Astrocyte of the cerebellum (primary cell): ENCODE measurements around the gene SRGAP2C.
"Not testable (repeated sequence)": the region's sequence is repeated elsewhere in the genome, so short reads cannot be mapped to it uniquely, and the experiment has no call there.

Experiments used
- DNase-seq: peaks from one replicate; pipeline ENCODE4 v3.0.0-alpha.2; 2011; ENCODE audit warnings: low read depth
- H3K4me3 ChIP-seq: 2 replicates; pipeline ENCODE4 v1.5.1; 2011; ENCODE audit warnings: mild to moderate bottlenecking, low read depth, low read length, moderate library complexity
- in situ Hi-C: cut with HindIII; loops from 2 replicates; pipeline ENCODE4 v1.10.0; 2017; ENCODE audit warnings: low sequenced_read_pairs
- TF ChIP-seq, protein P1 (sequence below): IDR thresholded peaks from 2 replicates; pipeline ENCODE4 v1.5.1; 2012; ENCODE audit warnings: low read length, low read depth, moderate library complexity, mild to moderate bottlenecking; ENCODE audit errors: missing control alignments

SRGAP2C gene

GRCh38 chr1:121401375-121401955 is 216.7 kb downstream of the SRGAP2C start:
- H3K4me3 ChIP-seq, DNase-seq, in situ Hi-C loops: not testable (repeated sequence)

GRCh38 chr1:121403254-121403653 is 218.5 kb downstream of the SRGAP2C start:
- in situ Hi-C loops, H3K4me3 ChIP-seq, DNase-seq: not testable (repeated sequence)

GRCh38 chr1:121408354-121408753 is 223.6 kb downstream of the SRGAP2C start:
- in situ Hi-C loops: no loop called here
- TF ChIP-seq, protein P1, sequence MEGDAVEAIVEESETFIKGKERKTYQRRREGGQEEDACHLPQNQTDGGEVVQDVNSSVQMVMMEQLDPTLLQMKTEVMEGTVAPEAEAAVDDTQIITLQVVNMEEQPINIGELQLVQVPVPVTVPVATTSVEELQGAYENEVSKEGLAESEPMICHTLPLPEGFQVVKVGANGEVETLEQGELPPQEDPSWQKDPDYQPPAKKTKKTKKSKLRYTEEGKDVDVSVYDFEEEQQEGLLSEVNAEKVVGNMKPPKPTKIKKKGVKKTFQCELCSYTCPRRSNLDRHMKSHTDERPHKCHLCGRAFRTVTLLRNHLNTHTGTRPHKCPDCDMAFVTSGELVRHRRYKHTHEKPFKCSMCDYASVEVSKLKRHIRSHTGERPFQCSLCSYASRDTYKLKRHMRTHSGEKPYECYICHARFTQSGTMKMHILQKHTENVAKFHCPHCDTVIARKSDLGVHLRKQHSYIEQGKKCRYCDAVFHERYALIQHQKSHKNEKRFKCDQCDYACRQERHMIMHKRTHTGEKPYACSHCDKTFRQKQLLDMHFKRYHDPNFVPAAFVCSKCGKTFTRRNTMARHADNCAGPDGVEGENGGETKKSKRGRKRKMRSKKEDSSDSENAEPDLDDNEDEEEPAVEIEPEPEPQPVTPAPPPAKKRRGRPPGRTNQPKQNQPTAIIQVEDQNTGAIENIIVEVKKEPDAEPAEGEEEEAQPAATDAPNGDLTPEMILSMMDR: no peak
- H3K4me3 ChIP-seq: no peak overlapping the region
- no peak for DNase-seq

GRCh38 chr1:121413821-121414220 is 229.0 kb downstream of the SRGAP2C start:
- TF ChIP-seq, protein P1: no peak
- in situ Hi-C loops: no loop called here
- H3K4me3 ChIP-seq: no peak overlapping the region
- no peak for DNase-seq

- H3K4me3 ChIP-seq: no peak overlapping the region
- DNase-seq: no peak
- in situ Hi-C loops: no loop called here
- TF ChIP-seq, protein P1: no peak
Measured at GRCh38 chr1:121414905-121415304, 230.1 kb downstream of the SRGAP2C start.

- in situ Hi-C loops: no loop called here
- TF ChIP-seq, protein P1: no peak
Measured at GRCh38 chr1:121417325-121417923, 232.6 kb downstream of the SRGAP2C start.

GRCh38 chr1:121418369-121419049 is 233.7 kb downstream of the SRGAP2C start:
- TF ChIP-seq, protein P1: no peak
- no peak overlapping the region for H3K4me3 ChIP-seq
- in situ Hi-C loops: no loop called here
- DNase-seq: no peak

More at GRCh38 chr1:121417325-121417923, 232.6 kb downstream of the SRGAP2C start:
- DNase-seq: no peak
- H3K4me3 ChIP-seq: no peak overlapping the region

DNA sequence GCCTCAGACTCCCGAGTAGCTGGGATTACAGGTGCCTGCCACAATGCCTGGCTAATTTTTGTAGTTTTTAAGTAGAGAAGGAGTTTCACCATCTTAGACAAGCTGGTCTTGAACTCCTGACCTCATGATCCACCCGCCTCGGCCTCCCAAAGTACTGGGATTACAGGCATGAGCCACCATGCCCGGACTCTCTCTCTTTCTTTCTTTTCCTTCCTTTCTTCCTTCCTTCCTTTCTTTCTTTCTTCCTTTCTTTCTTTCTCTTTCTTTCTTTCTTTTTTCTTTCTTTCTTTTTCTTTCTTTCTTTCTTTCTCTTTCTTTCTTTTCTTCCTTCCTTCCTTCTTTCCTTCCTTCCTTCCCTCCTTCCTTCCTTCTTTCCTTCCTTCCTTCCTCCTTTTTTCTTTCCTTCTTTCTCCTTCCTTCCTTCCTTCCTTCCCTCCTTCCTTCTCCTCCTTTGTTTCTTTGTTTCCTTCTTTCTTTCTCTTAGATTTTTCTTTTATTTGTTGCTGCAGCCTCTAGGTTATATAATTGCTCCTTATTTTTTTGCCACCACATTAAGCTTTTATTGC is 234.4 kb downstream of the SRGAP2C start:
- in situ Hi-C loops, H3K4me3 ChIP-seq, DNase-seq: not testable (repeated sequence)

GRCh38 chr1:121421490-121421889 is 236.7 kb downstream of the SRGAP2C start:
- H3K4me3 ChIP-seq, in situ Hi-C loops, DNase-seq: not testable (repeated sequence)

DNA sequence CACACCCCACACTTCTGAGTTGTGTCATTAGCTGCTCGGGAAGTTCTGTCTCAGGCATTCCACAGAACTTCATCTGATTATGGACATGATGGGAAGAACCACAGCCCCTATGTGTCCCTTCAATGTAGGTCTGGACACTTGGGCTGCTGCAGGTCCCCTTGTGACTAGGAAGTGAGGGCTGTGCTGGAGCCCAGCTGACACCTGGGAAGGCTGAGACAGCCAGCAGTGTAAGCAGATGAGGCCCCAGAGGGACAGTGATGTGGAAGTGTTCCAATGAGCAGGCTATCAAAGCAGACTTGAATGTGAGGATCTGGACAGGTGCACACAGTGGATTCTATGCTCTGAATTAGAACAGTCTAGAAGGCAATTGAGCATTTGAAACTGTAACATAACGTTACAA is 239.2 kb downstream of the SRGAP2C start:
- H3K4me3 ChIP-seq, in situ Hi-C loops, DNase-seq: not testable (repeated sequence)

- in situ Hi-C loops, DNase-seq, H3K4me3 ChIP-seq: not testable (repeated sequence)
Measured at GRCh38 chr1:121433517-121433916, 248.7 kb downstream of the SRGAP2C start.
